Left lung (tissue), 10 donors: ENCODE results near the gene COMMD8. TPM values are rescaled to one million over a fixed set of nuclear protein-coding genes. Genes with fewer than 3 reads are reported as not detected.

Experiments
- ATAC-seq: fragments of 200-7000 bp; cut with Tn5 transposase; one replicate; pipeline ENCODE4 v1.9.1; 2020; ENCODE audit warnings: moderate library complexity
- DNase-seq, 4 donors: peaks; one replicate each; pipeline ENCODE4 v3.0.0-alpha.2; 2013 to 2020
- H3K27ac ChIP-seq, 2 donors: fragments of 200-600 bp; sonication (generic) in 1 of 2; one replicate each; pipeline versions ENCODE4 v1.5.0 to v1.8.0; 2020 to 2021
- H3K27me3 ChIP-seq, 2 donors: fragments of 200-600 bp; sonication (generic) in 1 of 2; one replicate each; pipeline versions ENCODE4 v1.5.0 to v1.8.0; 2020 to 2021
- H3K36me3 ChIP-seq, 2 donors: fragments of 200-600 bp; sonication (generic) in 1 of 2; one replicate each; pipeline versions ENCODE4 v1.5.0 to v1.8.0; 2020 to 2021
- H3K4me1 ChIP-seq, 2 donors: fragments of 200-600 bp; one replicate each; pipeline ENCODE4 v1.8.0; 2021
- H3K4me3 ChIP-seq, 2 donors: fragments of 200-600 bp; sonication (generic) in 1 of 2; one replicate each; pipeline versions ENCODE4 v1.5.0 to v1.8.0; 2020 to 2021; ENCODE audit warnings: mild to moderate bottlenecking in 1 of 2
- H3K9me3 ChIP-seq, 2 donors: fragments of 200-600 bp; sonication (generic) in 1 of 2; one replicate each; pipeline versions ENCODE4 v1.5.0 to v1.8.0; 2020 to 2021
- CTCF ChIP-seq, 2 donors: fragments of 200-600 bp; sonication (generic) in 1 of 2; IDR thresholded peaks; one replicate each; pipeline versions ENCODE4 v1.5.0 to v1.8.0; 2021; ENCODE audit warnings: antibody characterized with exemption in 2 of 2
- intact Hi-C, 2 donors: fragments of 100-400 bp; cut with DNase I; formaldehyde crosslinking; loops; one replicate each; pipeline versions ENCODE4 v1.11.2 to v1.14.2; 2022
- polyA plus RNA-seq, 6 donors: library from polyadenylated mRNA; unstranded; fragments of 120-200 nt; gene quantifications; one replicate each; pipeline ENCODE4 v1.2.1, GENCODE V29; 2013; ENCODE audit not compliant: insufficient read length in 6 of 6
- total RNA-seq, 2 donors: library from RNA; stranded (reverse); fragmentation: NEBNext Ultra II Directional; extraction: Animal tissue kit (Norgen Biotek cat#: 25700); gene quantifications; one replicate each; pipeline ENCODE4 v1.2.1, GENCODE V29; 2021
- donor health status: DM: no; HTN: yes; CAD: no.
- donor health status: DM: no; HTN: no; CAD: no.

COMMD8 gene
- total and polyA plus RNA-seq, 8 donors = 18.9 to 22.1 (median 19.9) TPM

GRCh38 chr4:47500776-47501175 is 37.3 kb upstream of the COMMD8 start:
- TF ChIP-seq CTCF (IDR thresholded peaks at IDR 0.05) = no peak
- ATAC-seq (no peak), DNase-seq (no peak)
- peaks cover 0 to 6% of the 10 kb centered on the region in 2 donors for H3K4me1 ChIP-seq
- no peak overlapping the region for H3K4me3 ChIP-seq
- H3K36me3 ChIP-seq = no peaks in the 10 kb centered on the region
- H3K27ac ChIP-seq = no peak overlapping the region
- no peaks in the 10 kb centered on the region for H3K27me3 ChIP-seq
- intact Hi-C loops = no loop called here
- no peaks in the 10 kb centered on the region for H3K9me3 ChIP-seq

DNA sequence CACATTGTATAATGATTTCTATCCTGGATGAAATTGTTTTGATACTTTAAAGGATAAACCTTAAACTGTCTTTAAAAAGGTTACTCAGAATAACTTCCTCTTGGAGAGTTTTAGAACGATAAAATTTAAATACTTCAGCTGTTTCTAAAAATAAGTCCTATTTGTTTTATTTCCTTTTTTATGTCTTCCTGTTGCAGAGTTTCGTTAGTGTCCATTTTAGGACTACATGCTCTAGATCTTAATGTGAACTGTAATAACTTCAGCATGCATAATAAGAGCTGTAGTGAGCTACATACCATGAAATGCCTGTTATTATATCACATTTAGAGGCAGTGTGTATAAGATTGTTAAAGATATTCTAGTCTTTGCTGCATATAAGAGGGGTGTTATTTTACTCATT is 36.2 kb upstream of the COMMD8 start:
- H3K27me3 ChIP-seq = no peaks in the 10 kb centered on the region
- H3K9me3 ChIP-seq = no peaks in the 10 kb centered on the region
- peak overlapping the region in 1 of 2 donors; percentile 11 for H3K27ac ChIP-seq
- ATAC-seq (no peak), DNase-seq (no peak)
- no peaks in the 10 kb centered on the region for H3K36me3 ChIP-seq
- intact Hi-C loops = no loop called here
- peaks cover 0 to 6% of the 10 kb centered on the region in 2 donors for H3K4me1 ChIP-seq
- no peak overlapping the region for H3K4me3 ChIP-seq
- no peak for TF ChIP-seq CTCF (IDR thresholded peaks at IDR 0.05)

DNA sequence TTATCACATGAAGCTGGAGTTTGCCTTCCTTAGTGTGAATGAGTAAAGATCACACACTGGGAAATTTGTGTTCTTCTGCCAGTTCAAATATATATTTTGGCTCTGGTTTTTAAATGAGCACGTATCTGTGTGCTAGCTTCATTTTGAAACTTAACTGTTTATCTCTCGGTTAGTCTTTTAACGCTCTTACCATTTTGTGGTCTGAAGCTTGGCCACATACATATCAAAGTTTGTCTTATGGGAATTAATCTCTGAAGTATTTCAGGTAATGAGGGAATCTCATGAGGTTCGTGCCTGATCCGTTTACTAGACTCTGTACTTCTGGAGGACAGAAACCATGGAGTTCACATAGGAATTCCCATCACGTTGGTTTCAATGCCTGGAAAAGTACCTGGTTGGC is 35.4 kb upstream of the COMMD8 start:
- ATAC-seq (no peak), DNase-seq (no peak)
- no peak for TF ChIP-seq CTCF (IDR thresholded peaks at IDR 0.05)
- Histone ChIP-seq H3K27ac (no peak overlapping the region), H3K36me3 (no peaks in the 10 kb centered on the region), H3K27me3 (no peaks in the 10 kb centered on the region), H3K9me3 (no peaks in the 10 kb centered on the region), H3K4me3 (no peak overlapping the region), H3K4me1 (peaks cover 0 to 6% of the 10 kb centered on the region in 2 donors)
- intact Hi-C loops = no loop called here

DNA sequence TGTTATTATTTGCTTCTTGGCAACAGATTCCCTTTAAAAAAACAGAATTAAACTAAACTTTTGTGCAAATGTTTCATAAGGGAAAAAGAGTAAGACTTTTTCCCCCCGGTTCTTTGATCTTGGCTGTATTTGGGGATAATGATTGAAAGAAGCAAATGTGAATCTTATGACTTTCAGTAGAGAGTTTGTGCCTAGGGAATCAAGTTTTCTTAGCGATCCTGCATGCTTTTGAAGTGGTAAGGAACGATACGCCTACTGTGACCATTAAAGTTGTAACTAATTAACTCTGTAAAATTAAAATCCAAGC is 30.6 kb upstream of the COMMD8 start:
- no peaks in the 10 kb centered on the region for H3K9me3 ChIP-seq
- DNase-seq (no peak), ATAC-seq (no peak)
- no peaks in the 10 kb centered on the region for H3K27me3 ChIP-seq
- H3K4me3 ChIP-seq = no peak overlapping the region
- intact Hi-C loops = no loop called here
- H3K4me1 ChIP-seq = peaks cover 0 to 6% of the 10 kb centered on the region in 2 donors
- no peak for TF ChIP-seq CTCF (IDR thresholded peaks at IDR 0.05)
- no peaks in the 10 kb centered on the region for H3K36me3 ChIP-seq
- no peak overlapping the region for H3K27ac ChIP-seq

- no peak overlapping the region for H3K4me3 ChIP-seq
- TF ChIP-seq CTCF (IDR thresholded peaks at IDR 0.05) = no peak
- no peaks in the 10 kb centered on the region for H3K9me3 ChIP-seq
- no peak overlapping the region for H3K27ac ChIP-seq
- H3K27me3 ChIP-seq = no peaks in the 10 kb centered on the region
- H3K36me3 ChIP-seq = no peaks in the 10 kb centered on the region
- H3K4me1 ChIP-seq = peaks cover 0 to 4% of the 10 kb centered on the region in 2 donors
- ATAC-seq = no peak
- intact Hi-C loops = no loop called here
- no peak for DNase-seq
These were observed 30.0 kb upstream of the COMMD8 start for GRCh38 chr4:47493238-47494123.
